HL-60/S4 treated with retinoic acid at 250 ng/mL for 4 days and 3 days (cell line): ENCODE measurements around the gene UGT1A3.
"Not testable (repeated sequence)": the region's sequence is repeated elsewhere in the genome, so short reads cannot be mapped to it uniquely, and the experiment has no call there.

Source experiments
- in situ Hi-C: fragments of 300-500 bp; cut with MboI; formaldehyde crosslinking; loops from 2 replicates; pipeline ENCODE4 v1.7.0; 2022; ENCODE audit warnings: low sequenced_read_pairs

Gene UGT1A3

GRCh38 chr2:233728723-233729301, at the start of gene UGT1A3:
UGT1A3 (plus strand) TSS chr2:233729042; CDS start chr2:233729127, 85 bp downstream.
- in situ Hi-C loops, result no loop called here

- in situ Hi-C loops, result no loop called here
Observed at GRCh38 chr2:233679196-233679595, 49.6 kb upstream of the UGT1A3 start.

- in situ Hi-C loops, result no loop called here
Observed at GRCh38 chr2:233680361-233681045, 48.3 kb upstream of the UGT1A3 start.

- in situ Hi-C loops, result no loop called here
Observed at GRCh38 chr2:233681521-233682099, 47.2 kb upstream of the UGT1A3 start, which contains the start of gene UGT1A7. UGT1A7 (plus strand) TSS chr2:233681901; CDS start chr2:233681938, 37 bp downstream.

GRCh38 chr2:233684640-233685039, 44.2 kb upstream of the UGT1A3 start:
- in situ Hi-C loops, result no loop called here

GRCh38 chr2:233686928-233687327, 41.9 kb upstream of the UGT1A3 start:
- in situ Hi-C loops, result no loop called here

- in situ Hi-C loops, result no loop called here
Observed at GRCh38 chr2:233688341-233688740, 40.5 kb upstream of the UGT1A3 start.

- in situ Hi-C loops, result no loop called here
Observed at GRCh38 chr2:233689031-233689430, 39.8 kb upstream of the UGT1A3 start.

GRCh38 chr2:233689501-233689900, 39.3 kb upstream of the UGT1A3 start:
- in situ Hi-C loops, result no loop called here

GRCh38 chr2:233690444-233690843, 38.4 kb upstream of the UGT1A3 start:
- in situ Hi-C loops, result no loop called here

GRCh38 chr2:233691443-233692433, 37.1 kb upstream of the UGT1A3 start:
- in situ Hi-C loops, result no loop called here

GRCh38 chr2:233692648-233693047, 36.2 kb upstream of the UGT1A3 start, which contains the start of gene UGT1A6:
UGT1A6 (plus strand) TSS chr2:233692890; CDS start chr2:233693005, 115 bp downstream.
- in situ Hi-C loops, result no loop called here

GRCh38 chr2:233693963-233694362, 34.9 kb upstream of the UGT1A3 start:
- in situ Hi-C loops, result no loop called here

- in situ Hi-C loops, result no loop called here
Observed at GRCh38 chr2:233698740-233699139, 30.1 kb upstream of the UGT1A3 start.

- in situ Hi-C loops, result no loop called here
Observed at GRCh38 chr2:233699424-233700027, 29.3 kb upstream of the UGT1A3 start.

GRCh38 chr2:233700028-233700635, 28.7 kb upstream of the UGT1A3 start:
- in situ Hi-C loops, result no loop called here

GRCh38 chr2:233700842-233701241, 28.0 kb upstream of the UGT1A3 start:
- in situ Hi-C loops, result not testable (repeated sequence)

- in situ Hi-C loops, result no loop called here
Observed at GRCh38 chr2:233702238-233702637, 26.6 kb upstream of the UGT1A3 start.

- in situ Hi-C loops, result no loop called here
Observed at GRCh38 chr2:233705911-233706506, 22.8 kb upstream of the UGT1A3 start.

GRCh38 chr2:233706720-233707119, 22.1 kb upstream of the UGT1A3 start:
- in situ Hi-C loops, result no loop called here
